NCI-H2196 treated with DMSO at 0.1 percent for 48 hours (cell line): ENCODE results near the gene NSMCE1.
"Not testable (repeated sequence)": the region's sequence is repeated elsewhere in the genome, so short reads cannot be mapped to it uniquely, and the experiment has no call there.

ENCODE experiments used
- DNase-seq: peaks from one replicate; lab custom pipeline; 2025; ENCODE audit not compliant: unreplicated experiment; lab: John Stamatoyannopoulos, UW

The NSMCE1 gene

GRCh38 chr16:27303256-27304100 is 34.9 kb upstream of the NSMCE1 start:
- no peak for DNase-seq

GRCh38 chr16:27302126-27302525 is 33.6 kb upstream of the NSMCE1 start:
- DNase-seq, result no peak

- DNase-seq, result no peak
Observed at GRCh38 chr16:27301236-27301861, 32.8 kb upstream of the NSMCE1 start.

- no peak for DNase-seq
Observed at GRCh38 chr16:27298132-27298531, 29.6 kb upstream of the NSMCE1 start.

GRCh38 chr16:27293343-27293742 is 24.8 kb upstream of the NSMCE1 start:
- DNase-seq, result no peak

- DNase-seq, result no peak
Observed at GRCh38 chr16:27291722-27292240, 23.2 kb upstream of the NSMCE1 start.

GRCh38 chr16:27291106-27291505 is 22.5 kb upstream of the NSMCE1 start:
- DNase-seq, result no peak

GRCh38 chr16:27290562-27290961 is 22.0 kb upstream of the NSMCE1 start:
- DNase-seq, result no peak

GRCh38 chr16:27289669-27290068 is 21.1 kb upstream of the NSMCE1 start:
- DNase-seq, result no peak

- DNase-seq, result not testable (repeated sequence)
Observed at GRCh38 chr16:27288313-27288712, 19.7 kb upstream of the NSMCE1 start.

- no peak for DNase-seq
Observed at GRCh38 chr16:27287887-27288286, 19.3 kb upstream of the NSMCE1 start.

- no peak for DNase-seq
Observed at GRCh38 chr16:27287051-27287811, 18.7 kb upstream of the NSMCE1 start.

- no peak for DNase-seq
Observed at GRCh38 chr16:27286451-27286850, 17.9 kb upstream of the NSMCE1 start.

- DNase-seq, result no peak
Observed at GRCh38 chr16:27285676-27286196, 17.2 kb upstream of the NSMCE1 start.

GRCh38 chr16:27284865-27285675 is 16.5 kb upstream of the NSMCE1 start:
- DNase-seq, result no peak

- DNase-seq, result no peak
Observed at GRCh38 chr16:27281243-27281642, 12.7 kb upstream of the NSMCE1 start.

GRCh38 chr16:27275394-27275793 is 6.8 kb upstream of the NSMCE1 start:
- no peak for DNase-seq

- not testable (repeated sequence) for DNase-seq
Observed at GRCh38 chr16:27274424-27274874, 5.9 kb upstream of the NSMCE1 start.

- DNase-seq, result no peak
Observed at GRCh38 chr16:27273670-27274423, 5.3 kb upstream of the NSMCE1 start.

GRCh38 chr16:27273330-27273669 is 4.7 kb upstream of the NSMCE1 start:
- DNase-seq, result no peak
